GM23338 (cell line): Measurements from ENCODE around the gene S100A7A. TPM values are rescaled to one million over a fixed set of nuclear protein-coding genes. Genes with fewer than 3 reads are reported as not detected.

Experiments
- ATAC-seq: fragments of 200-7000 bp; cut with Tn5 transposase; 3 replicates; pipeline ENCODE4 v1.9.1; 2020
- DNase-seq: peaks from one replicate; pipeline ENCODE4 v3.0.0-alpha.2; 2015; ENCODE audit warnings: low spot score
- H2AFZ ChIP-seq: fragments of 200-600 bp; sonication (generic); 2 replicates; pipeline ENCODE4 v1.8.0; 2016; ENCODE audit warnings: antibody characterized with exemption, mild to moderate bottlenecking, moderate library complexity
- H3F3A ChIP-seq: fragments of 200-600 bp; sonication (generic); replicated peaks from 2 replicates; pipeline ENCODE4 v1.8.0; 2017; ENCODE audit warnings: antibody characterized with exemption, mixed run types, low read depth
- H3K27ac ChIP-seq: fragments of 200-600 bp; sonication (generic); 2 replicates; pipeline ENCODE4 v1.6.1; 2016; ENCODE audit warnings: low read depth
- H3K27me3 ChIP-seq: fragments of 200-600 bp; sonication (generic); 2 replicates; pipeline ENCODE4 v1.8.0; 2016; ENCODE audit warnings: mild to moderate bottlenecking, mixed run types, moderate library complexity; ENCODE audit not compliant: insufficient read depth
- H3K36me3 ChIP-seq: fragments of 200-600 bp; sonication (generic); 2 replicates; pipeline ENCODE4 v1.8.0; 2016; ENCODE audit warnings: mild to moderate bottlenecking; ENCODE audit not compliant: insufficient read depth
- H3K4me1 ChIP-seq: fragments of 200-600 bp; sonication (generic); 2 replicates; pipeline ENCODE4 v1.8.0; 2016; ENCODE audit warnings: mild to moderate bottlenecking, moderate library complexity; ENCODE audit not compliant: insufficient read depth
- H3K4me2 ChIP-seq: fragments of 200-600 bp; sonication (generic); 2 replicates; pipeline ENCODE4 v1.7.1; 2017; ENCODE audit warnings: mixed run types
- H3K4me3 ChIP-seq: fragments of 200-600 bp; sonication (generic); 2 replicates; pipeline ENCODE4 v1.6.1; 2016; ENCODE audit warnings: mixed run types
- H3K79me2 ChIP-seq: fragments of 200-600 bp; sonication (generic); replicated peaks from 2 replicates; pipeline ENCODE4 v1.8.0; 2017; ENCODE audit warnings: mild to moderate bottlenecking; ENCODE audit not compliant: insufficient read depth
- H3K9me2 ChIP-seq: fragments of 200-600 bp; sonication (generic); 2 replicates; pipeline ENCODE4 v1.8.0; 2017; ENCODE audit not compliant: insufficient read depth
- H4K20me1 ChIP-seq: fragments of 200-600 bp; sonication (generic); replicated peaks from 2 replicates; pipeline ENCODE4 v1.8.0; 2017; ENCODE audit warnings: mild to moderate bottlenecking; ENCODE audit not compliant: insufficient read depth
- H3K27ac Mint-ChIP-seq: 2 replicates; pipeline ENCODE4 v1.8.0; 2020; ENCODE audit warnings: inconsistent platforms, mild to moderate bottlenecking, moderate library complexity, mixed read lengths
- H3K27me3 Mint-ChIP-seq: 3 replicates; pipeline ENCODE4 v1.8.0; 2022; ENCODE audit warnings: low read depth, mild to moderate bottlenecking, moderate library complexity, mixed read lengths, inconsistent platforms; ENCODE audit not compliant: insufficient read depth, poor library complexity
- H3K36me3 Mint-ChIP-seq: 3 replicates; pipeline ENCODE4 v1.8.0; 2021; ENCODE audit warnings: low read depth, mild to moderate bottlenecking, inconsistent platforms, moderate library complexity, mixed read lengths
- H3K4me1 Mint-ChIP-seq: 3 replicates; pipeline ENCODE4 v1.8.0; 2020; ENCODE audit warnings: mild to moderate bottlenecking, inconsistent platforms, mixed read lengths
- H3K4me3 Mint-ChIP-seq: 3 replicates; pipeline ENCODE4 v1.8.0; 2021; ENCODE audit warnings: moderate library complexity, mild to moderate bottlenecking, inconsistent platforms, mixed read lengths
- H3K9me3 Mint-ChIP-seq: 3 replicates; pipeline ENCODE4 v1.8.0; 2020; ENCODE audit warnings: moderate library complexity, mild to moderate bottlenecking, inconsistent platforms, mixed read lengths
- CREB1 ChIP-seq: fragments of 250-450 bp; sonication (Bioruptor Pico); IDR thresholded peaks from 2 replicates; pipeline ENCODE4 v1.5.0; 2020; ENCODE audit warnings: low read depth, mild to moderate bottlenecking, moderate library complexity
- CTCF ChIP-seq, 2 experiments: fragments of 200-600 bp in 1 of 2; sonication (generic) in 1 of 2; conservative IDR thresholded peaks; 2 replicates each; pipeline versions ENCODE4 v1.5.1 to v1.6.1; 2016 to 2017; ENCODE audit warnings: antibody characterized with exemption in 2 of 2, low read depth in 2 of 2, mild to moderate bottlenecking in 2 of 2, moderate library complexity in 1 of 2
- ETS1 ChIP-seq: IDR thresholded peaks from 2 replicates; pipeline ENCODE4 v1.6.1; 2016; ENCODE audit warnings: antibody characterized with exemption
- EZH2 ChIP-seq: fragments of 200-600 bp; sonication (generic); IDR thresholded peaks from one replicate; pipeline ENCODE4 v1.8.0; 2017; ENCODE audit warnings: antibody characterized with exemption, mild to moderate bottlenecking, low read depth; ENCODE audit not compliant: unreplicated experiment
- EZH2phosphoT487 ChIP-seq: fragments of 200-600 bp; sonication (generic); IDR thresholded peaks from one replicate; pipeline ENCODE4 v1.8.1; 2018; ENCODE audit warnings: antibody characterized with exemption; ENCODE audit not compliant: unreplicated experiment
- JUNB ChIP-seq: IDR thresholded peaks from one replicate; pipeline ENCODE4 v1.6.1; 2016; ENCODE audit warnings: antibody characterized with exemption; ENCODE audit not compliant: unreplicated experiment
- NANOG ChIP-seq: IDR thresholded peaks from 2 replicates; pipeline ENCODE4 v1.6.1; 2016; ENCODE audit warnings: antibody characterized with exemption, borderline replicate concordance
- POLR2AphosphoS5 ChIP-seq: IDR thresholded peaks from 2 replicates; pipeline ENCODE4 v1.6.1; 2016; ENCODE audit warnings: antibody characterized with exemption, low read depth
- REST ChIP-seq: IDR thresholded peaks from one replicate; pipeline ENCODE4 v1.6.1; 2018; ENCODE audit warnings: antibody characterized with exemption; ENCODE audit not compliant: unreplicated experiment
- STAT1 ChIP-seq: IDR thresholded peaks from one replicate; pipeline ENCODE4 v1.6.1; 2016; ENCODE audit warnings: antibody characterized with exemption; ENCODE audit not compliant: unreplicated experiment
- ZNF114 ChIP-seq: fragments of 250-450 bp; sonication (Bioruptor Pico); IDR thresholded peaks from 2 replicates; pipeline ENCODE4 v1.5.0; 2020; ENCODE audit warnings: mild to moderate bottlenecking, moderate library complexity
- ZNF331 ChIP-seq: fragments of 250-450 bp; sonication (Bioruptor Pico); IDR thresholded peaks from 2 replicates; pipeline ENCODE4 v1.5.0; 2020; ENCODE audit warnings: low read depth, mild to moderate bottlenecking, moderate library complexity
- ZNF462 ChIP-seq: fragments of 250-450 bp; sonication (Bioruptor Pico); IDR thresholded peaks from 2 replicates; pipeline ENCODE4 v1.5.0; 2020; ENCODE audit warnings: mild to moderate bottlenecking, moderate library complexity
- polyA plus RNA-seq: library from polyadenylated mRNA; unstranded; fragments of >200 nt; fragmentation: Nextera tagmentation; extraction: Ambion mirVana; gene quantifications from 2 replicates; pipeline ENCODE4 v1.2.1, GENCODE V29; 2016
- total RNA-seq: library from RNA; depleted of rRNA; stranded (reverse); fragments of >200 nt; shearing (Covaris generic); gene quantifications from 2 replicates; pipeline ENCODE4 v1.2.3, GENCODE V29; 2014

S100A7A gene
- total and polyA plus RNA-seq, 2 experiments from 2014 or later, result not detected

GRCh38 chr1:153389401-153389800 lies 26.9 kb upstream of the S100A7A start:
- ATAC-seq (no peak), DNase-seq (no peak)
- Mint-ChIP-seq H3K4me3 (no peak overlapping the region), H3K36me3 (no peaks in the 10 kb centered on the region), H3K9me3 (no peaks in the 10 kb centered on the region), H3K27me3 (no peaks in the 10 kb centered on the region), H3K4me1 (peaks cover 2% of the 10 kb centered on the region; the same call in 1 of the 3 replicates), H3K27ac (no peak overlapping the region)
- Histone ChIP-seq H3F3A (no peaks in the 10 kb centered on the region), H3K79me2 (no peaks in the 10 kb centered on the region), H3K36me3 (no peaks in the 10 kb centered on the region), H3K4me3 (no peak overlapping the region), H3K9me2 (0 out of 2 replicates have a peak, but pooled peaks cover 3% of the 10 kb centered on the region), H2AFZ (no peak overlapping the region), H3K4me1 (no peaks in the 10 kb centered on the region), H3K27me3 (no peaks in the 10 kb centered on the region), H3K4me2 (no peak overlapping the region), H3K27ac (no peak overlapping the region), H4K20me1 (no peaks in the 10 kb centered on the region)
- no peak for TF ChIP-seq CREB1 (CRISPR knock-in tag)
- no peak for TF ChIP-seq ZNF331 (CRISPR knock-in tag)
- TF ChIP-seq ZNF114 (CRISPR knock-in tag), result no peak
- TF ChIP-seq EZH2, result no peak
- TF ChIP-seq ZNF462, result no peak
- TF ChIP-seq JUNB, result no peak
- no peak for TF ChIP-seq ETS1
- TF ChIP-seq CTCF (conservative IDR thresholded peaks at IDR 0.05; ENCODE audit: low read depth in 2 of 2), result no peak
- TF ChIP-seq REST, result no peak
- TF ChIP-seq NANOG, result no peak
- TF ChIP-seq EZH2phosphoT487, result no peak
- TF ChIP-seq POLR2AphosphoS5, result no peak
- no peak for TF ChIP-seq STAT1
